OCI-LY3 (cell line): ENCODE measurements around the gene PRKAA1.
A peak's percentile ranks its signal among the peaks of the same experiment; 100 is the strongest.

Experiments used
- H2AFZ ChIP-seq: fragments of 200-600, 300-600 bp; shearing (Covaris generic); 2 replicates; pipeline ENCODE4 v1.6.0; 2014; ENCODE audit warnings: antibody characterized with exemption, low read depth, low read length
- H3K27ac ChIP-seq: fragments of 200-600, 300-600 bp; sonication (generic); 2 replicates; pipeline ENCODE4 v1.5.1; 2014; ENCODE audit warnings: mild to moderate bottlenecking, low read length, moderate library complexity, mixed read lengths
- H3K27me3 ChIP-seq: fragments of 200-600, 300-600 bp; sonication (generic); 2 replicates; pipeline ENCODE4 v1.6.1; 2014; ENCODE audit warnings: low read depth, low read length, mixed read lengths
- H3K36me3 ChIP-seq: fragments of 200-600, 300-600 bp; sonication (generic); replicated peaks from 2 replicates; pipeline ENCODE3; 2014; ENCODE audit warnings: low read depth, low read length, mixed read lengths
- H3K4me1 ChIP-seq: fragments of 300-600, 200-600 bp; sonication (generic); 2 replicates; pipeline ENCODE4 v1.6.1; 2014; ENCODE audit warnings: low read length, mixed read lengths
- H3K4me2 ChIP-seq: fragments of 200-600, 300-600 bp; sonication (generic); 2 replicates; pipeline ENCODE4 v1.6.1; 2014; ENCODE audit warnings: low read length, mixed read lengths
- H3K4me3 ChIP-seq: fragments of 300-600, 200-600 bp; sonication (generic); 2 replicates; pipeline ENCODE4 v1.5.1; 2014; ENCODE audit warnings: antibody characterized with exemption, mild to moderate bottlenecking, low read length, moderate library complexity
- H3K79me2 ChIP-seq: fragments of 300-600, 200-600 bp; shearing (Covaris generic); 2 replicates; pipeline ENCODE4 v1.6.1; 2014; ENCODE audit warnings: mild to moderate bottlenecking, low read length, mixed read lengths
- H3K9ac ChIP-seq: fragments of 300-600, 200-600 bp; shearing (Covaris generic); 2 replicates; pipeline ENCODE4 v1.6.0; 2014; ENCODE audit warnings: mild to moderate bottlenecking, low read length, moderate library complexity
- H3K9me3 ChIP-seq: fragments of 200-600, 300-600 bp; shearing (Covaris generic); 2 replicates; pipeline ENCODE4 v1.6.1; 2014; ENCODE audit warnings: low read length, mixed read lengths; ENCODE audit not compliant: insufficient read depth
- H4K20me1 ChIP-seq: fragments of 200-600, 300-600 bp; sonication (generic); 2 replicates; pipeline ENCODE4 v1.6.1; 2016; ENCODE audit warnings: low read length, mixed read lengths; ENCODE audit not compliant: insufficient read depth
- EZH2phosphoT487 ChIP-seq: fragments of 200-600 bp; shearing (Covaris generic); IDR thresholded peaks from 2 replicates; pipeline ENCODE4 v1.6.1; 2018; ENCODE audit warnings: antibody characterized with exemption, mixed run types, low read depth
- TF ChIP-seq, protein P1 (sequence below): fragments of 200-600, 300-600 bp; sonication (generic); IDR thresholded peaks from 2 replicates; pipeline ENCODE4 v1.5.1; 2014; ENCODE audit warnings: antibody characterized with exemption, low read length, low read depth

PRKAA1 gene

DNA sequence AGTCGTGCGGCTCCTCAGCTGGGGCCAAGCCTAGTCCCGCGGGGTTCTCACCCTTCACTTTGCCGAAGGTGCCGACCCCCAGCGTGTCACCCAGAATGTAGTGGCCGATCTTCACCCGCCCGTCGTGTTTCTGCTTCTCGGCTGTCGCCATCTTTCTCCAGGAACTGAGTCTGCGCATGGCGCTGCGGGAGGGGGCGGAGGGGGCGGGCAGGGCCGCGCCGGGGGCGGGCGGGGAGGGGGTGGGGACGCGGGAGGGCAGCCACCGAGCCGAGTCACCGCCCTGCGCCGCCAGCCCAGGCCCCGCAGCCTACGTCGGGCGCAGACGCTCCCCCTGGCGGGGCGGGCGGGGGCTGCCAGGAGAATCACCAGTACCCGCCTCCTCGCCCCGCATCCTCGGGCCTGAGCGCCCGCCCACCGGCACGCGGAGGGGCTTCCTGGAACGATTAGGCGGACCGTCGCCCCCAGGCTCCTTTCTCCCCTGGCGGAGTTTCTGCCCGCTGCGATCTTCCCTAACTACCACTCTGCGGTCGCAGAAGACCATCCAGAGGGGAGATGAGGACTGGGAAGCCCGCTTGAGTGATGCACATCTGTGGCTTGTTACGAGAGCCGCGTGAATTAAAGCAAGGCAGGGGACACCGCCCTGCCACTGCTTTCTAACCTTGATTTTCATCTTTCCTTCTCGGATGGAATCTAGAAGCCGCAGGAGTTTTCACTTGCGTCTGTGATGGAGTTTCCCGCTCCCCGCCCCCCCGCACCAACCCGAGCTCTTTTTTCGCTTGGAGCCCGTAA lies at the start of gene PRKAA1:
Gene PRKAA1, minus strand, starts transcription at position 363 of the 789 bp plus-strand sequence. Its CDS starts 185 bp downstream, at position 178.
- peaks cover 6% of the 10 kb centered on the region; the same call in 1 of the 2 replicates for H4K20me1 ChIP-seq
- peaks cover 12% of the 10 kb centered on the region for H3K4me1 ChIP-seq
- no peaks in the 10 kb centered on the region for H3K9me3 ChIP-seq
- peak within 1 kb of the TSS; percentile 94 for H3K4me2 ChIP-seq
- no peaks in the 10 kb centered on the region for H3K27me3 ChIP-seq
- H3K27ac ChIP-seq, result peak within 1 kb of the TSS; percentile 63
- peak within 1 kb of the TSS; percentile 100 for H2AFZ ChIP-seq
- H3K36me3 ChIP-seq, result no peaks in the 10 kb centered on the region
- peak within 1 kb of the TSS; percentile 83 for H3K9ac ChIP-seq
- TF ChIP-seq, protein P1, sequence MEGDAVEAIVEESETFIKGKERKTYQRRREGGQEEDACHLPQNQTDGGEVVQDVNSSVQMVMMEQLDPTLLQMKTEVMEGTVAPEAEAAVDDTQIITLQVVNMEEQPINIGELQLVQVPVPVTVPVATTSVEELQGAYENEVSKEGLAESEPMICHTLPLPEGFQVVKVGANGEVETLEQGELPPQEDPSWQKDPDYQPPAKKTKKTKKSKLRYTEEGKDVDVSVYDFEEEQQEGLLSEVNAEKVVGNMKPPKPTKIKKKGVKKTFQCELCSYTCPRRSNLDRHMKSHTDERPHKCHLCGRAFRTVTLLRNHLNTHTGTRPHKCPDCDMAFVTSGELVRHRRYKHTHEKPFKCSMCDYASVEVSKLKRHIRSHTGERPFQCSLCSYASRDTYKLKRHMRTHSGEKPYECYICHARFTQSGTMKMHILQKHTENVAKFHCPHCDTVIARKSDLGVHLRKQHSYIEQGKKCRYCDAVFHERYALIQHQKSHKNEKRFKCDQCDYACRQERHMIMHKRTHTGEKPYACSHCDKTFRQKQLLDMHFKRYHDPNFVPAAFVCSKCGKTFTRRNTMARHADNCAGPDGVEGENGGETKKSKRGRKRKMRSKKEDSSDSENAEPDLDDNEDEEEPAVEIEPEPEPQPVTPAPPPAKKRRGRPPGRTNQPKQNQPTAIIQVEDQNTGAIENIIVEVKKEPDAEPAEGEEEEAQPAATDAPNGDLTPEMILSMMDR, result peak; percentile 24; the same call in 1 of the 2 replicates
- no peak for TF ChIP-seq EZH2phosphoT487
- peaks cover 43% of the 10 kb centered on the region for H3K79me2 ChIP-seq
- peak within 1 kb of the TSS; percentile 96 for H3K4me3 ChIP-seq

DNA sequence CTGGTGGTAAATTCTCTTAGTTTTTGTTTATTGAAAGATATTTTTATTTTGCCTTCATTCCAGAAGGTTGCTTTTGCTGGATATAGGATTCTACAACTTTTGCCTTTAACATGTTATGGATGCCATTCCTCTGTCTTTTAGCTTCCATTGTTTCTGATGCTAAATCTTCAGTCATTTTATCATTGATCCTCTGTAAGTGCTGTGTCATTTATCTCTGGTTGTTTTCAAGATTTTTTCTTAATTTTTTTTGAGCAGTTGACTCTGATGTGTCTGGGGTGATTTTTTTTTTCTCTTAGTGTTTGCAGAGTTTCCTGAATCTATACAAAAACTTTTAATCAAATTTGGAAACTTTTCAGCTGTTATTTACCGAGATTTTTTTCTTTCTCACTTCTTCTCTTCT lies 49.4 kb upstream of the PRKAA1 start:
- TF ChIP-seq, protein P1, result no peak
- TF ChIP-seq EZH2phosphoT487, result no peak
- Histone ChIP-seq H3K4me1 (no peaks in the 10 kb centered on the region), H2AFZ (no peak overlapping the region), H3K4me2 (no peak overlapping the region), H3K36me3 (no peaks in the 10 kb centered on the region), H3K79me2 (no peaks in the 10 kb centered on the region), H3K27me3 (no peaks in the 10 kb centered on the region), H3K4me3 (no peak overlapping the region), H3K9me3 (no peaks in the 10 kb centered on the region), H3K9ac (no peak overlapping the region), H4K20me1 (no peaks in the 10 kb centered on the region), H3K27ac (no peak overlapping the region)

DNA sequence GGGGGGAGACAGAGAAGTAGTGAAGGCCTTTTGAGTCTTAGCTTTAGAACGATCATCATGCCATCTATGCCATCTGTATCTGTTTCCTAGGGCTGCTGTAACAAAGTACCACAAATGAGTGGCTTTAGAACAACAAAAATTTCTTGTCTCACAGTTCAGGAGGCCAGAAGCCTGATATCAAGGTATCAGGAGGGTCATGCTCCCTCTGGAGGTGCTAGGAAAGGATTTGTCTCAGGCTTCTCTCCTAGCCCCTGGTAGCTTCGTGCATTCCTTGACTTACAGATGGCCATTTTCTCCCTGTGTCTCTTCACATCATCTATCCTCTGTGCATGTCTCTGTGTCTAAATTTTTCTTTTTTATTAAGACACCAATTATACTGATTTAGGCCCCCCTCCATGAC lies 48.2 kb upstream of the PRKAA1 start:
- Histone ChIP-seq H3K27ac (no peak overlapping the region), H3K4me1 (peaks cover 4% of the 10 kb centered on the region; the same call in 1 of the 2 replicates), H3K79me2 (no peaks in the 10 kb centered on the region), H3K9me3 (no peaks in the 10 kb centered on the region), H3K36me3 (no peaks in the 10 kb centered on the region), H3K4me3 (no peak overlapping the region), H3K9ac (no peak overlapping the region), H3K4me2 (no peak overlapping the region), H3K27me3 (no peaks in the 10 kb centered on the region), H4K20me1 (no peaks in the 10 kb centered on the region), H2AFZ (no peak overlapping the region)
- TF ChIP-seq EZH2phosphoT487, result no peak
- TF ChIP-seq, protein P1, result no peak

DNA sequence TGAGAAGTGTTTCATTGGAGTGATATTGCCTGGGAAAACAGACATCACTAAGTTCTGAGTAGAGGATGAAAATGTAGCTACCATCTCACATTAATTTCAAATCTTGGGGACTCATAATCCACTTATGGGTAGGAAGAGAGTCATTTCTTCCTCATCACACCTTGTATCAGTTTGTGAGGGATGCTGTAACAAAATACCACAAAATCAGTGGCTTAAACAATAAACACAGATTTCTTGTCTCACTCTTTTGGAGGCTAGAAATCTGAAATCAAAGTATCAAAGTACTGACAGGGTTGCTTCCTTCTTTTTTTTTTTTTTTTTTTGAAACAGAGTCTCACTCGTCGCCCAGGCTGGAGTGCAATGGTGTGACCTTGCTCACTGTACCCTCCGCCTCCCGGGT lies 46.4 kb upstream of the PRKAA1 start:
- Histone ChIP-seq H2AFZ (no peak overlapping the region), H3K27me3 (no peaks in the 10 kb centered on the region), H3K27ac (no peak overlapping the region), H3K36me3 (no peaks in the 10 kb centered on the region), H3K4me2 (no peak overlapping the region), H3K9ac (no peak overlapping the region), H3K4me1 (peaks cover 9% of the 10 kb centered on the region; the same call in 1 of the 2 replicates), H3K4me3 (no peak overlapping the region), H3K9me3 (no peaks in the 10 kb centered on the region), H3K79me2 (no peaks in the 10 kb centered on the region), H4K20me1 (no peaks in the 10 kb centered on the region)
- TF ChIP-seq, protein P1, result no peak
- no peak for TF ChIP-seq EZH2phosphoT487
